HK-2 (cell line): ENCODE measurements around the gene INTS1.

ENCODE experiments used
- DNase-seq: peaks from one replicate; pipeline ENCODE4 v3.0.0-alpha.2; 2018; ENCODE audit not compliant: unreplicated experiment

Gene INTS1

GRCh38 chr7:1503390-1503789, 799 bp downstream of the INTS1 start:
- DNase-seq, result no peak

GRCh38 chr7:1502845-1503244, 1.3 kb downstream of the INTS1 start:
- DNase-seq, result no peak

GRCh38 chr7:1501487-1502270, 2.5 kb downstream of the INTS1 start:
- DNase-seq, result no peak

GRCh38 chr7:1500064-1500807, 4.0 kb downstream of the INTS1 start:
- no peak for DNase-seq

GRCh38 chr7:1499367-1500029, 4.7 kb downstream of the INTS1 start:
- DNase-seq, result no peak

- no peak for DNase-seq
Observed at GRCh38 chr7:1498370-1499305, 5.6 kb downstream of the INTS1 start.

- no peak for DNase-seq
Observed at GRCh38 chr7:1497293-1497927, 6.8 kb downstream of the INTS1 start.

- DNase-seq, result no peak
Observed at GRCh38 chr7:1496531-1497292, 7.5 kb downstream of the INTS1 start.

GRCh38 chr7:1495564-1496242, 8.5 kb downstream of the INTS1 start:
- no peak for DNase-seq

GRCh38 chr7:1494866-1495563, 9.2 kb downstream of the INTS1 start:
- DNase-seq, result no peak

GRCh38 chr7:1494447-1494846, 9.7 kb downstream of the INTS1 start:
- no peak for DNase-seq

- no peak for DNase-seq
Observed at GRCh38 chr7:1493571-1493970, 10.6 kb downstream of the INTS1 start.

GRCh38 chr7:1493129-1493528, 11.1 kb downstream of the INTS1 start:
- no peak for DNase-seq

- DNase-seq, result no peak
Observed at GRCh38 chr7:1492640-1493039, 11.5 kb downstream of the INTS1 start.

- DNase-seq, result no peak
Observed at GRCh38 chr7:1492221-1492620, 12.0 kb downstream of the INTS1 start.

GRCh38 chr7:1490837-1491236, 13.4 kb downstream of the INTS1 start:
- DNase-seq, result no peak

GRCh38 chr7:1489336-1489735, 14.9 kb downstream of the INTS1 start:
- DNase-seq, result no peak

GRCh38 chr7:1488016-1488415, 16.2 kb downstream of the INTS1 start:
- no peak for DNase-seq

- DNase-seq, result no peak
Observed at GRCh38 chr7:1487466-1487865, 16.7 kb downstream of the INTS1 start.
